Bronchial epithelial cell (primary cell): Measurements from ENCODE around the gene ZAP70. TPM values are rescaled to one million over a fixed set of nuclear protein-coding genes. Genes with fewer than 3 reads are reported as not detected.

ENCODE experiments used
- DNase-seq: peaks from one replicate; pipeline ENCODE4 v3.0.0-alpha.2; 2010; ENCODE audit warnings: low read depth
- FAIRE-seq: peaks from 2 replicates; lab custom pipeline; 2011; peaks lifted over from hg19 to GRCh38; lab: Jason Lieb, UNC
- H3K27me3 ChIP-seq: 2 replicates; pipeline ENCODE4 v1.5.1; 2011; ENCODE audit warnings: low read length; ENCODE audit not compliant: control insufficient read depth, insufficient read depth
- H3K36me3 ChIP-seq: 2 replicates; pipeline ENCODE4 v1.5.1; 2011; ENCODE audit warnings: low read length; ENCODE audit not compliant: control insufficient read depth, insufficient read depth
- H3K4me3 ChIP-seq: 2 replicates; pipeline ENCODE4 v1.5.1; 2011; ENCODE audit warnings: mild to moderate bottlenecking, low read depth, low read length, control low read depth
- CTCF ChIP-seq: IDR thresholded peaks from 2 replicates; pipeline ENCODE4 v1.5.1; 2011; ENCODE audit warnings: mild to moderate bottlenecking, moderate library complexity, low read length, control low read depth, inconsistent platforms; ENCODE audit not compliant: insufficient read depth, severe bottlenecking
- total RNA-seq: library from RNA; depleted of rRNA; stranded (reverse); fragments of >200 nt; gene quantifications from 2 replicates; pipeline ENCODE4 v1.2.1, GENCODE V29; 2014

The ZAP70 gene
- total RNA-seq, 1 donor from 2014 or later: not detected

- FAIRE-seq: no peak
- Histone ChIP-seq H3K4me3 (no peak overlapping the region), H3K36me3 (no peaks in the 10 kb centered on the region), H3K27me3 (no peaks in the 10 kb centered on the region)
- no peak for TF ChIP-seq CTCF
- DNase-seq: peak; percentile 21
These were observed 19.9 kb upstream of the ZAP70 start for GRCh38 chr2:97693476-97693875.

- Histone ChIP-seq H3K4me3 (no peak overlapping the region), H3K27me3 (no peaks in the 10 kb centered on the region), H3K36me3 (no peaks in the 10 kb centered on the region)
- no peak for TF ChIP-seq CTCF
- DNase-seq: no peak
- no peak for FAIRE-seq
These were observed 17.6 kb upstream of the ZAP70 start for GRCh38 chr2:97695744-97696143.

GRCh38 chr2:97697252-97698235 is 15.8 kb upstream of the ZAP70 start:
- Histone ChIP-seq H3K36me3 (no peaks in the 10 kb centered on the region), H3K4me3 (no peak overlapping the region), H3K27me3 (no peaks in the 10 kb centered on the region)
- TF ChIP-seq CTCF: peak; percentile 82
- FAIRE-seq: peak; percentile 18
- peak; percentile 69 for DNase-seq

GRCh38 chr2:97698530-97698929 is 14.8 kb upstream of the ZAP70 start:
- Histone ChIP-seq H3K36me3 (no peaks in the 10 kb centered on the region), H3K27me3 (no peaks in the 10 kb centered on the region), H3K4me3 (no peak overlapping the region)
- no peak for TF ChIP-seq CTCF
- DNase-seq (peak; percentile 15), FAIRE-seq (no peak)

GRCh38 chr2:97699765-97700444 is 13.5 kb upstream of the ZAP70 start:
- Histone ChIP-seq H3K4me3 (no peak overlapping the region), H3K36me3 (no peaks in the 10 kb centered on the region), H3K27me3 (no peaks in the 10 kb centered on the region)
- no peak for FAIRE-seq
- DNase-seq: peak; percentile 48
- peak; percentile 82 for TF ChIP-seq CTCF
